H1 (cell line): Measurements from ENCODE around the gene RPS19. TPM values are rescaled to one million over a fixed set of nuclear protein-coding genes. Genes with fewer than 3 reads are reported as not detected.

Experiments used
- CTCF ChIA-PET: fragments of 300-600 bp; sonication (Branson Sonifier 250); formaldehyde crosslinking; loops from one replicate; lab custom pipeline; 2021; ENCODE audit not compliant: partially characterized antibody; lab: Charles Lee
- POLR2A ChIA-PET: fragments of 300-600 bp; sonication (Branson Sonifier 250); formaldehyde crosslinking; loops from one replicate; lab custom pipeline; 2021; ENCODE audit warnings: inconsistent platforms; ENCODE audit not compliant: partially characterized antibody; lab: Charles Lee
- DNase-seq, 2 experiments: peaks; one replicate each; pipeline versions ENCODE4 v3.0.0 to v3.0.0-alpha.2; 2010 to 2022; ENCODE audit warnings: low spot score in 2 of 2, low read depth in 1 of 2, mixed read lengths in 1 of 2
- FAIRE-seq: peaks from 2 replicates; lab custom pipeline; 2011; peaks lifted over from hg19 to GRCh38; lab: Jason Lieb, UNC
- H2AFZ ChIP-seq: 2 replicates; pipeline ENCODE4 v1.8.1; 2012; ENCODE audit warnings: low read length, inconsistent platforms
- H2AK5ac ChIP-seq: 2 replicates; pipeline ENCODE4 v1.6.1; 2013; ENCODE audit warnings: low read depth, low read length
- H2BK120ac ChIP-seq: replicated peaks from 2 replicates; pipeline ENCODE3; 2013; ENCODE audit warnings: low read depth, low read length, inconsistent platforms
- H2BK12ac ChIP-seq: 2 replicates; pipeline ENCODE4 v1.6.1; 2013; ENCODE audit warnings: low read depth, low read length
- H2BK15ac ChIP-seq: 2 replicates; pipeline ENCODE4 v1.6.1; 2013; ENCODE audit warnings: low read length
- H2BK20ac ChIP-seq: 2 replicates; pipeline ENCODE4 v1.6.1; 2013; ENCODE audit warnings: low read length
- H2BK5ac ChIP-seq: 2 replicates; pipeline ENCODE4 v1.6.1; 2013; ENCODE audit warnings: low read depth, low read length
- H3K14ac ChIP-seq: 2 replicates; pipeline ENCODE4 v1.6.1; 2013; ENCODE audit warnings: inconsistent platforms; ENCODE audit not compliant: insufficient read length
- H3K18ac ChIP-seq: 2 replicates; pipeline ENCODE4 v1.6.1; 2013; ENCODE audit warnings: low read length; ENCODE audit errors: extremely low read depth
- H3K23ac ChIP-seq: 2 replicates; pipeline ENCODE4 v1.6.1; 2013; ENCODE audit warnings: inconsistent platforms; ENCODE audit not compliant: insufficient read length
- H3K23me2 ChIP-seq: 2 replicates; pipeline ENCODE4 v1.6.1; 2013; ENCODE audit warnings: low read depth, low read length
- H3K27ac ChIP-seq: 2 replicates; pipeline ENCODE4 v1.6.1; 2011; ENCODE audit warnings: low read depth, low read length, inconsistent platforms
- H3K27me3 ChIP-seq, 4 experiments: replicated peaks in 1 of 4; 1 replicate in 1 of 4; 2 replicates in 3 of 4; pipeline versions ENCODE4 v1.6.1 to v1.8.1; 2011 to 2013; ENCODE audit warnings: low read length in 3 of 4, mild to moderate bottlenecking in 3 of 4, inconsistent platforms in 2 of 4, mixed read lengths in 2 of 4, moderate library complexity in 1 of 4; ENCODE audit not compliant: control insufficient read depth in 3 of 4, insufficient read depth in 3 of 4; ENCODE audit errors: extremely low read depth in 1 of 4
- H3K36me3 ChIP-seq, 4 experiments: 2 replicates each; pipeline versions ENCODE4 v1.6.1 to v1.8.1; 2011 to 2013; ENCODE audit warnings: mild to moderate bottlenecking in 4 of 4, low read length in 3 of 4, moderate library complexity in 2 of 4, control low read depth in 1 of 4, inconsistent platforms in 1 of 4; ENCODE audit not compliant: insufficient read depth in 4 of 4, control insufficient read depth in 2 of 4
- H3K4ac ChIP-seq: replicated peaks from 2 replicates; pipeline ENCODE3; 2013; ENCODE audit warnings: low read length, low read depth, mixed read lengths, inconsistent platforms; ENCODE audit not compliant: insufficient read length
- H3K4me1 ChIP-seq, 4 experiments: replicated peaks in 1 of 4; 1 replicate in 1 of 4; 2 replicates in 3 of 4; pipeline versions ENCODE4 v1.6.1 to v1.8.1; 2011 to 2013; ENCODE audit warnings: low read length in 3 of 4, inconsistent platforms in 2 of 4, mixed read lengths in 1 of 4; ENCODE audit not compliant: insufficient read depth in 4 of 4, control insufficient read depth in 3 of 4
- H3K4me2 ChIP-seq, 2 experiments: 2 replicates each; pipeline versions ENCODE4 v1.6.1 to v1.8.1; 2011 to 2013; ENCODE audit warnings: low read depth in 2 of 2, low read length in 2 of 2, control low read depth in 1 of 2, inconsistent platforms in 1 of 2, mild to moderate bottlenecking in 1 of 2; ENCODE audit not compliant: insufficient read depth in 1 of 2
- H3K4me3 ChIP-seq, 4 experiments: fragments of 200-600, 300-600 bp in 1 of 4; sonication (generic), shearing (Covaris generic), sonication (Bioruptor Twin) in 1 of 4; 2 replicates each; pipeline versions ENCODE4 v1.5.1 to v1.8.1; 2011 to 2016; ENCODE audit warnings: low read length in 4 of 4, low read depth in 3 of 4, control low read depth in 2 of 4, inconsistent platforms in 2 of 4, mild to moderate bottlenecking in 2 of 4, mixed read lengths in 1 of 4, moderate library complexity in 1 of 4; ENCODE audit not compliant: insufficient read depth in 2 of 4; ENCODE audit errors: extremely low read depth in 1 of 4
- H3K56ac ChIP-seq: replicated peaks from 2 replicates; pipeline ENCODE3; 2013; ENCODE audit warnings: low read depth, mild to moderate bottlenecking, mixed read lengths, low read length, inconsistent platforms; ENCODE audit not compliant: insufficient read length
- H3K79me1 ChIP-seq: 2 replicates; pipeline ENCODE4 v1.6.1; 2013; ENCODE audit warnings: low read depth, low read length, control low read depth
- H3K79me2 ChIP-seq, 2 experiments: 2 replicates each; pipeline versions ENCODE4 v1.6.1 to v1.8.1; 2012 to 2013; ENCODE audit warnings: low read length in 2 of 2, mild to moderate bottlenecking in 2 of 2, inconsistent platforms in 1 of 2; ENCODE audit not compliant: insufficient read depth in 2 of 2, control insufficient read depth in 1 of 2
- H3K9ac ChIP-seq, 4 experiments: replicated peaks in 1 of 4; 1 replicate in 1 of 4; 2 replicates in 3 of 4; pipeline versions ENCODE4 v1.6.1 to v1.8.1; 2011 to 2013; ENCODE audit warnings: low read depth in 3 of 4, low read length in 3 of 4, control low read depth in 2 of 4, mild to moderate bottlenecking in 2 of 4, moderate library complexity in 2 of 4, inconsistent platforms in 1 of 4; ENCODE audit errors: extremely low read depth in 1 of 4
- H3K9me3 ChIP-seq, 2 experiments: 2 replicates each; pipeline versions ENCODE4 v1.6.1 to v1.8.1; 2012 to 2013; ENCODE audit warnings: mild to moderate bottlenecking in 2 of 2, moderate library complexity in 2 of 2, control low read depth in 1 of 2, inconsistent platforms in 1 of 2, low read depth in 1 of 2, low read length in 1 of 2, mixed read lengths in 1 of 2; ENCODE audit not compliant: insufficient read depth in 2 of 2
- H4K20me1 ChIP-seq, 2 experiments: replicated peaks in 1 of 2; 2 replicates each; pipeline versions ENCODE3 to v1.8.1; 2011 to 2013; ENCODE audit warnings: inconsistent platforms in 2 of 2, low read length in 2 of 2, mild to moderate bottlenecking in 1 of 2; ENCODE audit not compliant: insufficient read depth in 2 of 2, control insufficient read depth in 1 of 2
- H4K5ac ChIP-seq: 2 replicates; pipeline ENCODE4 v1.6.1; 2013; ENCODE audit warnings: low read length, low read depth, mixed read lengths, inconsistent platforms; ENCODE audit not compliant: insufficient read length
- H4K8ac ChIP-seq: 2 replicates; pipeline ENCODE4 v1.8.0; 2013; ENCODE audit warnings: mild to moderate bottlenecking, moderate library complexity, low read length, inconsistent platforms; ENCODE audit not compliant: insufficient read depth; ENCODE audit errors: extremely low read depth
- H4K91ac ChIP-seq: replicated peaks from 2 replicates; pipeline ENCODE3; 2013; ENCODE audit warnings: low read length, mixed read lengths, inconsistent platforms; ENCODE audit not compliant: insufficient read length
- BCL11A ChIP-seq, 2 experiments: IDR thresholded peaks; one replicate each; pipeline ENCODE4 v1.6.1; 2011; ENCODE audit warnings: low read depth in 2 of 2, low read length in 2 of 2, mild to moderate bottlenecking in 2 of 2
- BRCA1 ChIP-seq: IDR thresholded peaks from 2 replicates; pipeline ENCODE4 v1.6.1; 2012; ENCODE audit warnings: low read depth, low read length, improper control_type of control experiment
- EP300 ChIP-seq, 2 experiments: IDR thresholded peaks; 1 replicate in 1 of 2; 2 replicates in 1 of 2; pipeline ENCODE4 v1.6.1; 2011 to 2012; ENCODE audit warnings: low read depth in 2 of 2, low read length in 2 of 2, mild to moderate bottlenecking in 2 of 2, borderline replicate concordance in 1 of 2, inconsistent platforms in 1 of 2, moderate library complexity in 1 of 2
- EZH2 ChIP-seq: fragments of 200-600 bp; sonication (generic); IDR thresholded peaks from 2 replicates; pipeline ENCODE4 v1.7.1; 2012; ENCODE audit warnings: low read depth, mild to moderate bottlenecking, moderate library complexity, low read length, inconsistent platforms; ENCODE audit not compliant: severe bottlenecking
- JUN ChIP-seq: IDR thresholded peaks from 2 replicates; pipeline ENCODE4 v1.6.1; 2011; ENCODE audit warnings: low read depth, mild to moderate bottlenecking, improper control_type of control experiment, low read length
- KDM1A ChIP-seq: fragments of 200-600, 300-600 bp; sonication (generic); IDR thresholded peaks from 2 replicates; pipeline ENCODE4 v1.7.1; 2016; ENCODE audit warnings: mild to moderate bottlenecking, low read length, borderline replicate concordance
- POLR2A ChIP-seq, 2 experiments: IDR thresholded peaks; 1 replicate in 1 of 2; 2 replicates in 1 of 2; pipeline ENCODE4 v1.6.1; 2011; ENCODE audit warnings: low read depth in 2 of 2, low read length in 2 of 2, mild to moderate bottlenecking in 2 of 2; ENCODE audit errors: control extremely low read depth in 1 of 2
- POU5F1 ChIP-seq: IDR thresholded peaks from 2 replicates; pipeline ENCODE4 v1.6.1; 2011; ENCODE audit warnings: low read depth, mild to moderate bottlenecking, low read length, moderate library complexity
- RXRA ChIP-seq: IDR thresholded peaks from 2 replicates; pipeline ENCODE4 v1.6.1; 2011; ENCODE audit warnings: low read depth, mild to moderate bottlenecking, low read length, moderate library complexity; ENCODE audit not compliant: insufficient read depth
- SIX5 ChIP-seq: IDR thresholded peaks from 2 replicates; pipeline ENCODE4 v1.6.1; 2011; ENCODE audit warnings: mild to moderate bottlenecking, low read depth, low read length
- TAF1 ChIP-seq: IDR thresholded peaks from 2 replicates; pipeline ENCODE4 v1.6.1; 2011; ENCODE audit warnings: mild to moderate bottlenecking, low read depth, low read length
- TAF7 ChIP-seq: optimal IDR thresholded peaks from 2 replicates; pipeline ENCODE3; 2011; ENCODE audit warnings: low read depth, mild to moderate bottlenecking, inconsistent platforms, low read length, moderate library complexity, borderline replicate concordance
- ZNF274 ChIP-seq: IDR thresholded peaks from 2 replicates; pipeline ENCODE4 v1.7.0; 2012; ENCODE audit warnings: low read length, borderline replicate concordance; ENCODE audit errors: extremely low read depth
- WGBS, 2 experiments: shearing (Covaris generic) in 1 of 2; methylation state at CpG; one replicate each; pipeline versions ENCODE4 v1.1.6 to v1.1.7; 2013 to 2015; ENCODE audit warnings: low lambda C conversion rate in 2 of 2, mixed read lengths in 2 of 2, inconsistent platforms in 1 of 2, low coverage in 1 of 2, missing lambda C conversion rate in 1 of 2; ENCODE audit not compliant: insufficient replicate concordance in 2 of 2, insufficient coverage in 1 of 2, insufficient read length in 1 of 2; ENCODE audit errors: extremely low coverage in 1 of 2, missing lambda C conversion rate in 1 of 2; 5-methylcytosine and 5-hydroxymethylcytosine counted together
- polyA plus RNA-seq, 7 experiments: library from polyadenylated mRNA; depleted of rRNA in 3 of 7; stranded (reverse) in 5 of 7; unstranded in 2 of 7; fragments of >200 nt in 5 of 7; fragments of 200-250 nt in 2 of 7; gene quantifications; 1 replicate in 5 of 7; 2 replicates in 1 of 7; 4 replicates in 1 of 7; pipeline versions ENCODE4 v1.2.1 to v1.2.3, GENCODE V29; 2011 to 2013; ENCODE audit warnings: missing spikeins in 2 of 7, mixed read lengths in 2 of 7
- total RNA-seq: library from RNA; stranded (reverse); fragmentation: NEBNext Ultra II Directional; extraction: Animal tissue kit (Norgen Biotek cat#: 25700); gene quantifications from 2 replicates; pipeline ENCODE4 v1.2.1, GENCODE V29; 2021

The RPS19 gene
- total and polyA plus RNA-seq, 2 of the 8 experiments (the other 6 are each of a cell fraction or from before 2014, with no cell fraction given), result 2,817 to 5,751 TPM

DNA sequence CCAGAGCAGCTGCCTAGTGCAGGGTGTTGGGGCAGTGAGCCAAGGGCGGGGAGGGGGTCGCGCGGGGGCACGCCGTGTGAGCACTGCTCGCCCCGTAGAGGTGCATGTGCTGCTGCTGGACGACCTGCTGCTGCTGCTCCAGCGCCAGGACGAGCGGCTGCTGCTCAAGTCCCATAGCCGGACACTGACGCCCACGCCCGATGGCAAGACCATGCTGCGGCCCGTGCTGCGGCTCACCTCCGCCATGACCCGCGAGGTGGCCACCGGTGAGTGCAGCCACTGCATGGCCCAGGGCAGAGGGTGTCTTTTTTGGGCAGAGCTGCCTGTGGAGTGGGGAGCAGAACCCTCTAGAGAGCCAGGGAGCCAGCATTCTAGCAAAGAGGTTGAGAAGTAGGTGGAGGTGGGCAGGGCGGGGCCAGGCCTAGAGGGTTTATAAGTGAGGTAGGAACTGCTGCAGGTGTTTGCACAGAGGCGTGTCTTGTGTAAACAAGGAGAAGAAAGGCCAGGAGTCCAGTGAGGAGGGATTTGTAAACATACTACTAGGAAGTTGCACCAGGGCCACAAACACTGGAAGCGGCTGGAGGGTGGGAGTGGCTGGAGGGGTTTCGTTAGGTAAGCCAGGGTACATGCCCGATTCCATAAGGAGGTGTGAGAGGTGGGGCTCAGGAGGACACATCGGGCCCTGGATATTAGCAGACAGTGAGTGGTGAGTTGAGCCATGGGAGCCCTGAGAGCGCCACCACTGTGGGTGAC lies 44.2 kb downstream of the RPS19 start:
- H2BK12ac ChIP-seq, result no peak overlapping the region
- ChIA-PET CTCF (interaction anchor here (1.1 to 1.8 kb wide), 6 partner anchors 15 to 42 kb away, joined by 3 to 8 read pairs (median 5); no protein-coding TSS in a partner anchor), POLR2A (interaction anchor here (1.8 to 13.1 kb wide), 3 partner anchors 9 to 36 kb away, joined by 6 to 167 read pairs (median 14); no protein-coding TSS in a partner anchor)
- H3K27me3 ChIP-seq, result peaks cover 0 to 2% (median 1%) of the 10 kb centered on the region in 4 experiments; a peak in 3 of 7 replicates
- no peak for DNase-seq
- H3K14ac ChIP-seq, result no peak overlapping the region
- no peaks in the 10 kb centered on the region for H3K79me1 ChIP-seq
- H2BK120ac ChIP-seq, result no peak overlapping the region
- H3K4me3 ChIP-seq, result no peak overlapping the region
- no peak overlapping the region for H3K23ac ChIP-seq
- no peaks in the 10 kb centered on the region; a peak in 1 of 7 replicates for H3K4me1 ChIP-seq
- H4K20me1 ChIP-seq, result peaks cover 0 to 7% of the 10 kb centered on the region in 2 experiments
- H2AK5ac ChIP-seq, result no peak overlapping the region
- no peak overlapping the region for H3K56ac ChIP-seq
- H3K36me3 ChIP-seq, result peaks cover 6 to 16% (median 14%) of the 10 kb centered on the region in 4 experiments
- peaks cover 2% of the 10 kb centered on the region; the same call in 1 of the 2 replicates for H3K23me2 ChIP-seq
- no peak overlapping the region for H2BK20ac ChIP-seq
- no peaks in the 10 kb centered on the region for H3K79me2 ChIP-seq
- no peak overlapping the region for H2BK5ac ChIP-seq
- H4K8ac ChIP-seq, result no peak overlapping the region
- WGBS, 2 experiments, result 91% methylated on average over 20 of the region's 30 CpGs; no CpG with 5 or more reads in 1 of the 2 experiments
- no peak overlapping the region for H2BK15ac ChIP-seq
- no peak overlapping the region for H4K5ac ChIP-seq
- FAIRE-seq, result no peak
- H4K91ac ChIP-seq, result no peak overlapping the region
- no peak overlapping the region for H3K27ac ChIP-seq
- no peak overlapping the region for H3K9ac ChIP-seq
- no peak overlapping the region for H3K4me2 ChIP-seq
- H3K4ac ChIP-seq, result no peak overlapping the region
- H3K9me3 ChIP-seq, result no peaks in the 10 kb centered on the region
- H2AFZ ChIP-seq, result no peak overlapping the region
- no peak overlapping the region for H3K18ac ChIP-seq
- TF ChIP-seq EZH2, result no peak
- no peak for TF ChIP-seq BCL11A (IDR thresholded peaks at IDR 0.05; ENCODE audit: low read depth in 2 of 2, low read length in 2 of 2)
- TF ChIP-seq KDM1A, result no peak
- TF ChIP-seq EP300 (IDR thresholded peaks at IDR 0.05; ENCODE audit: borderline replicate concordance in 1 of 2, low read depth in 2 of 2, low read length in 2 of 2), result no peak
- no peak for TF ChIP-seq ZNF274
- TF ChIP-seq JUN, result no peak
- no peak for TF ChIP-seq SIX5
- no peak for TF ChIP-seq POU5F1
- TF ChIP-seq TAF1, result no peak
- TF ChIP-seq RXRA, result no peak
- no peak for TF ChIP-seq BRCA1
- TF ChIP-seq POLR2A (IDR thresholded peaks at IDR 0.05; ENCODE audit: control extremely low read depth in 1 of 2, low read depth in 2 of 2, low read length in 2 of 2), result no peak
- TF ChIP-seq TAF7, result no peak
